ENCODE measurements around the gene EPB41L4A. TPM values are rescaled to one million over a fixed set of nuclear protein-coding genes. Genes with fewer than 3 reads are reported as not detected.
A peak's percentile ranks its signal among the peaks of the same experiment; 100 is the strongest.

Gene EPB41L4A
- polyA plus RNA-seq, 3 donors from 2014 or later: 2.4 to 11.7 (median 6.0) TPM

GRCh38 chr5:112388074-112388473, 31.0 kb downstream of the EPB41L4A start:
- Mint-ChIP-seq H3K4me3 (no peak overlapping the region), H3K9me3 (peaks cover 0 to 1% (median 0%) of the 10 kb centered on the region in 6 donors), H3K27me3 (ENCODE audit: low read depth in 3 of 3) (peaks cover 0 to 3% (median 0%) of the 10 kb centered on the region in 3 donors)

DNA sequence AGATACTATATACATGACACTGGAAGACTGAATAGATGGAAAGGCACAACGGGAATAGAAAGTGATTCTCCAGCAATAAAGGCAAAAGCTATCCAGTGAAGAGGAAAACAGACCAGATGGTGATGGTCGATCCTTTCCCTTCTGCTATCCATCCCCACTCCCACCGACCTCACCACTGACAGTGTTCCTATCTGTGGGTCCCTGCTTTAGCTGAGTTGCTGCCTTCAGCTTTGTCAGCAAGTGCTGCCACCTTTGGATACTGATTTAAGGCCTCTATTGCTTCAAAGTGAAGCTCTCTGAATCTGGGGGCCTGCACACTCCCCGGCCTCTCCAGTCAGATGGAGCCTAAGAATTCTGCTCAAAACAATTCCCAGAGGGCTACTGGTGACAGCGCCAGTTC, 32.3 kb downstream of the EPB41L4A start:
- Mint-ChIP-seq H3K9me3 (peaks cover 0 to 1% (median 0%) of the 10 kb centered on the region in 6 donors), H3K4me1 (peaks cover 11 to 12% of the 10 kb centered on the region in 2 donors), H3K27me3 (ENCODE audit: low read depth in 3 of 3) (peaks cover 0 to 3% (median 0%) of the 10 kb centered on the region in 3 donors), H3K36me3 (no peaks in the 10 kb centered on the region), H3K27ac (no peak overlapping the region), H3K4me3 (no peak overlapping the region)
- no peak for DNase-seq

More at GRCh38 chr5:112388074-112388473, 31.0 kb downstream of the EPB41L4A start:
- Mint-ChIP-seq H3K4me1 (peaks cover 11 to 17% of the 10 kb centered on the region in 2 donors), H3K36me3 (no peaks in the 10 kb centered on the region), H3K27ac (peak overlapping the region in 1 of 6 donors; percentile 32)
- no peak for DNase-seq

GRCh38 chr5:112385969-112386368, 33.1 kb downstream of the EPB41L4A start:
- DNase-seq: no peak
- H3K4me1 Mint-ChIP-seq: peaks cover 11 to 12% of the 10 kb centered on the region in 2 donors
- H3K4me3 Mint-ChIP-seq: no peak overlapping the region
- peaks cover 0 to 1% (median 0%) of the 10 kb centered on the region in 6 donors for H3K9me3 Mint-ChIP-seq
- H3K27me3 Mint-ChIP-seq (ENCODE audit: low read depth in 3 of 3): peaks cover 0 to 3% (median 0%) of the 10 kb centered on the region in 3 donors
- no peak overlapping the region for H3K27ac Mint-ChIP-seq
- H3K36me3 Mint-ChIP-seq: no peaks in the 10 kb centered on the region

GRCh38 chr5:112385566-112385965, 33.5 kb downstream of the EPB41L4A start:
- Mint-ChIP-seq H3K27me3 (ENCODE audit: low read depth in 3 of 3) (peaks cover 0 to 5% (median 0%) of the 10 kb centered on the region in 3 donors), H3K27ac (no peak overlapping the region), H3K36me3 (no peaks in the 10 kb centered on the region), H3K4me1 (peaks cover 11% of the 10 kb centered on the region in 2 donors), H3K9me3 (peaks cover 0 to 1% (median 0%) of the 10 kb centered on the region in 6 donors), H3K4me3 (no peak overlapping the region)
- DNase-seq: no peak

DNA sequence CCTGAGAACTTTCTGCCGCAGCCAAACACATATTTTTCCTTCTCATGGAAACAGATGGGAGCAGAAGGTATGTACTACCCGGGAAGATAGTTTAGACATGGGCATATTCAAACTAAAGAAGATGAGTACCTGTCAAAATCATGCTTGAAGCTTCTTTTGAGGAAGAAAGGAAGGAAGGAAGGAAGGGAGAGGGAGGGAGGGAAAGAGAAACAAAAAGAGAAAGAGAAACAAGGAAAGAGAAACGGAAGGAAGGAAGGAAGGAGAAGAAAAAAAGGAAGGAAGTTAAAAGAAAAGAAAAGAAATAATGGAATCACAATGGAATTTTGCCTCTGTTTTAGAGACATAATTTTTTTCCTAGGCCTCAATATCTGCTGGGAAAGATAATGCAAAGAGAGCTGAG, 34.6 kb downstream of the EPB41L4A start:
- peaks cover 11% of the 10 kb centered on the region in 2 donors for H3K4me1 Mint-ChIP-seq
- H3K4me3 Mint-ChIP-seq: no peak overlapping the region
- no peaks in the 10 kb centered on the region for H3K36me3 Mint-ChIP-seq
- DNase-seq: no peak
- H3K27ac Mint-ChIP-seq: no peak overlapping the region
- no peaks in the 10 kb centered on the region for H3K9me3 Mint-ChIP-seq
- H3K27me3 Mint-ChIP-seq (ENCODE audit: low read depth in 3 of 3): peaks cover 0 to 5% (median 0%) of the 10 kb centered on the region in 3 donors

DNA sequence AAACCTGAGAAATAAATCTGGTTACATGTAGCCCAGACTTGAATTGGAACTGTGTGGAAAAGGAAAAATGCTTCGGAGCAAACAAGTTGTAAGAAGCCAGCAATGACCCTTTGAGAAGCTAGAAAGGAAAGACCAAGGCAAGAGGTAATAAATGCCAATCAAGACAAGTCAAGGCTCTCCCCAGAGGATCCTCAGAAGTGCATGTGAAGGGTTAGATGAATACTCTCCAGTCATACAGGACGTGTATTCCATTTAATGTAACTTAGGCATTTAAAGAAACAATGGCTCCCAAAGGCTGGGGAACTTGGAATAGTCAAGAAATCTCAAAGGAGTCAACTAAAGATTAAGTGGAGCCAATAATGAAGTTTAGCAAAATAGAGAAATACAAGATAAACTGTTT, 36.2 kb downstream of the EPB41L4A start:
- Mint-ChIP-seq H3K4me1 (peaks cover 11% of the 10 kb centered on the region in 2 donors), H3K4me3 (no peak overlapping the region), H3K27ac (no peak overlapping the region), H3K9me3 (no peaks in the 10 kb centered on the region), H3K27me3 (ENCODE audit: low read depth in 3 of 3) (peaks cover 0 to 8% (median 0%) of the 10 kb centered on the region in 3 donors), H3K36me3 (no peaks in the 10 kb centered on the region)
- DNase-seq: no peak

DNA sequence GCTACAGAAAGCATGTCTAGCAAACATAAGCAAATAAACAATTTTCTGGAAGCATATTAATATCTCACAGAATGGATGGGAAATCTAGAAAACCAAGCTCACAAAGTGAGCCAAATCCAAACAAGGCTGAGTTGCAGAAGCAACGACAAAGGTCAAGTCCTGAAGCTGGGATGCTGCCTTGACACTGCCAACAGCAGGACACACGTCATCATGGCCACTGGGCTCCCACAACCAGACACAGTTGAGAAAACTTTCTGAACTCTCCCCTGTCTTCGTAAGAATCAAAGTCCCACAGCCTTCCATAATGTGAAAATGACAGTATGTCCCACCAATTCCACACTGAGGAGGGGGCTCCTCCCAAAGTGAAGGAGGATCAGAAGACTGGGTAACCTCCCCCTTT, 37.6 kb downstream of the EPB41L4A start:
- Mint-ChIP-seq H3K36me3 (peaks cover 0 to 5% (median 0%) of the 10 kb centered on the region in 3 donors), H3K9me3 (no peaks in the 10 kb centered on the region), H3K27me3 (ENCODE audit: low read depth in 3 of 3) (peaks cover 0 to 8% (median 0%) of the 10 kb centered on the region in 3 donors)

DNA sequence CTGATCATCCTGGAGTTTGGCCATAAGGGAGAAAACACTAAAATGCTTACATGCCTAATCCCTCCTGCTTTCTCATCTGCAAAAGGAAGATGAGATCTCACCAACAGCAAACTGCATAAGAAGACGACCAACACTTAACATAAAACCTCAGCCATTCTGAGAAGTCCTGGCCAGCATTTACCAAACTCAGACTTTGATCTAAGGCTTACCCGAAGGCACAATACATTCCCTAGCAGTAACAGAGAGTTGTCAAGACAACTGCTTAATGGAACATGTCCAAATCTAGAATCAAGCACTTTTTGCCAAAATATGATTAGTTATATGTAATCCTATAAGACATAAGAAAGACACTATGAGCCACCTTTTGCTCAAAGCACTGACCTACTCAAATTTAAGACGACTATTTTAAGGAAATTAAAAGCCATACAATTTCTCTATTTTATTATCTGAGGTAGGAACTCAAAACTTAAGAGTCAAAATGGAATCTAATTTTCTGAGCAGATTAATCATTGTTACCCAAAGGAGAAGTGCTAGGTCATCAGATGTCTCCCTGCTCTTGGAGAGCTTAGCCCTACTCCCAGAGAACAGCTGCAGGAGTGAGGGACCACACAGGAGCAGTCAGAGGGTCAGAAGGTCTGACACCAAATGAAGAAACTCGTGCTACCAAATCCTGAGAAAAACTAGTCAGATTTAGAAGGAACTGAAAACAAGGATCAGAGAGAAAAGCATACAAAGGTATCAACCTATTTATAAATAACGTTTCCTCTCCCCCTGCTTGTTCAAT, 39.3 kb downstream of the EPB41L4A start:
- no peak for DNase-seq
- peaks cover 10 to 11% of the 10 kb centered on the region in 2 donors for H3K4me1 Mint-ChIP-seq
- no peaks in the 10 kb centered on the region for H3K9me3 Mint-ChIP-seq
- H3K27me3 Mint-ChIP-seq (ENCODE audit: low read depth in 3 of 3): peaks cover 0 to 8% (median 0%) of the 10 kb centered on the region in 3 donors
- H3K27ac Mint-ChIP-seq: no peak overlapping the region
- H3K4me3 Mint-ChIP-seq: no peak overlapping the region
- H3K36me3 Mint-ChIP-seq: peaks cover 0 to 5% (median 0%) of the 10 kb centered on the region in 3 donors

More for the DNA sequence above, 37.6 kb downstream of the EPB41L4A start:
- Mint-ChIP-seq H3K4me1 (peaks cover 11% of the 10 kb centered on the region in 2 donors), H3K4me3 (no peak overlapping the region), H3K27ac (no peak overlapping the region)
- DNase-seq: no peak

GRCh38 chr5:112374818-112375217, 44.3 kb downstream of the EPB41L4A start:
- peaks cover 0 to 5% (median 0%) of the 10 kb centered on the region in 3 donors for H3K36me3 Mint-ChIP-seq
- DNase-seq: no peak
- peaks cover 0 to 10% of the 10 kb centered on the region in 2 donors for H3K4me1 Mint-ChIP-seq
- H3K27ac Mint-ChIP-seq: no peak overlapping the region
- H3K9me3 Mint-ChIP-seq: peaks cover 0 to 2% (median 0%) of the 10 kb centered on the region in 6 donors
- no peak overlapping the region for H3K4me3 Mint-ChIP-seq
- peaks cover 0 to 3% (median 0%) of the 10 kb centered on the region in 3 donors for H3K27me3 Mint-ChIP-seq (ENCODE audit: low read depth in 3 of 3)

DNA sequence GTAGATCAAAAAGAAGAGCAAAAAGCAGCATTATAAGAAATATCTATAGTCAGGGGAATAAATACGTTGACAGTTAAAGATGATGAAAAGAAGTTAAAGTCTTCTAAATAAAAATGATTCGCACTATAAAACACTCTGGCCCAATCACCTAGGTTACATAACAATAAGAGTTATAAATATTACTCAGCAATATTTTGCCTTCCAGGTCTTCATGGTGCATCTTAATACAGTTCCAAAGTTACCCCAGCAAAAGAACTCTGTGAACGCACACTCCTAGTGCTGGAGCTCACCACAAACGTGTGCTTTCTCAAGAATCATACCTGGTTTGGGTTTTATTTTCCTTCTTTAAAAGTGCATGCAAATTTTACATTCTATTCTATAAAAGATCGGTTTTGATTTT, 44.7 kb downstream of the EPB41L4A start:
- H3K27ac Mint-ChIP-seq: no peak overlapping the region
- H3K36me3 Mint-ChIP-seq: peaks cover 0 to 5% (median 0%) of the 10 kb centered on the region in 3 donors
- peaks cover 0 to 3% (median 0%) of the 10 kb centered on the region in 3 donors for H3K27me3 Mint-ChIP-seq (ENCODE audit: low read depth in 3 of 3)
- H3K4me3 Mint-ChIP-seq: no peak overlapping the region
- DNase-seq: no peak
- peaks cover 0 to 2% (median 0%) of the 10 kb centered on the region in 6 donors for H3K9me3 Mint-ChIP-seq
- H3K4me1 Mint-ChIP-seq: peaks cover 0 to 10% of the 10 kb centered on the region in 2 donors

- Mint-ChIP-seq H3K27ac (no peak overlapping the region), H3K27me3 (ENCODE audit: low read depth in 3 of 3) (no peaks in the 10 kb centered on the region), H3K36me3 (peaks cover 0 to 5% (median 0%) of the 10 kb centered on the region in 3 donors), H3K4me3 (no peak overlapping the region), H3K9me3 (peaks cover 0 to 2% (median 0%) of the 10 kb centered on the region in 6 donors), H3K4me1 (peaks cover 0 to 10% of the 10 kb centered on the region in 2 donors)
- no peak for DNase-seq
Observed at GRCh38 chr5:112373885-112374284, 45.2 kb downstream of the EPB41L4A start.

DNA sequence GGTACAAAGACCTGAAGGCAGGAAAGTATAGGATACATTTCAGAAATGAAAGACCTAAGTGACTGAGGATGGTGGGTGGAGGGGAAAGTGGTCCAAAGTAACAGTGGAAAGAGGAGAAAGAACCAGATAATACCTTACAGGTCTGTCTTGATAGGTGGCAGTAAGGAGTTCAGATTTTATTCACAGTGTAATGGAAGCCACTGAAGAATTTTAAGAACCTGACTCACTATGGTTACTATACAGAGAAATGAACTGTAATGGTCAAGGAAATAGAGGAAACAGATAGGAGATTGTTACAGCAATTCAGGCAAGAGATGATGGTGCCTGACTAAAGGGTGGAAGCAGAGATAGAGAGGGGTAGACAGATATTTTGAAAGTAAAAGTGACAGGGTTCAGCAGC, 46.5 kb downstream of the EPB41L4A start:
- Mint-ChIP-seq H3K4me3 (no peak overlapping the region), H3K27ac (no peak overlapping the region), H3K4me1 (peaks cover 0 to 10% of the 10 kb centered on the region in 2 donors), H3K36me3 (peaks cover 0 to 2% (median 0%) of the 10 kb centered on the region in 3 donors), H3K9me3 (peaks cover 0 to 2% (median 0%) of the 10 kb centered on the region in 6 donors), H3K27me3 (ENCODE audit: low read depth in 3 of 3) (no peaks in the 10 kb centered on the region)
- DNase-seq: no peak

DNA sequence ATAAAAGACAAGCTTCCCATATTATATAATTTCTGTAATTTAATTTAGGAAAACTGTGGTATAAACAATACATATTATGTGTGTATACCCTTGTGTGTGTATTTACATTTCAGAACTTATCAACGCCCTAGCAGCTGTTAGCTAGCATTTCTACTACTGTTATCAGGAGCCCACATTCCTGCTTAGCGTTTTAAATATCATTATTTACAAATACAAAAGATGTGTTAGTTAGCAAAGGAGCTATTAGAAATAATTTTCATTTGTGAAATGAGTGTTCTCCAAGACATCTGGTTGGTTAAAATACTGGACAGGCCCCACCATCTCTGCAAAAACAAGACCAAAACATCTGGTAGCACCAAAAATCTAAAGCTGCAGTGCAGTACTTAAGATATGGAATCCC, 48.0 kb downstream of the EPB41L4A start:
- Mint-ChIP-seq H3K4me3 (no peak overlapping the region), H3K4me1 (peaks cover 0 to 10% of the 10 kb centered on the region in 2 donors), H3K27me3 (ENCODE audit: low read depth in 3 of 3) (no peaks in the 10 kb centered on the region), H3K36me3 (no peaks in the 10 kb centered on the region), H3K9me3 (peaks cover 0 to 2% (median 0%) of the 10 kb centered on the region in 6 donors), H3K27ac (no peak overlapping the region)
- no peak for DNase-seq

GRCh38 chr5:112367400-112367799, 51.7 kb downstream of the EPB41L4A start:
- Mint-ChIP-seq H3K27ac (no peak overlapping the region), H3K9me3 (no peaks in the 10 kb centered on the region)

More at GRCh38 chr5:112367400-112367799, 51.7 kb downstream of the EPB41L4A start:
- no peak for DNase-seq
- Mint-ChIP-seq H3K27me3 (ENCODE audit: low read depth in 3 of 3) (no peaks in the 10 kb centered on the region), H3K36me3 (no peaks in the 10 kb centered on the region), H3K4me1 (peaks cover 0 to 5% of the 10 kb centered on the region in 2 donors), H3K4me3 (no peak overlapping the region)
